NCI-H187 treated with DMSO at 0.1 percent for 48 hours (cell line): ENCODE results near the gene TMEM39A.

Experiments used
- DNase-seq: peaks from one replicate; lab custom pipeline; 2025; lab: John Stamatoyannopoulos, UW

The TMEM39A gene

DNA sequence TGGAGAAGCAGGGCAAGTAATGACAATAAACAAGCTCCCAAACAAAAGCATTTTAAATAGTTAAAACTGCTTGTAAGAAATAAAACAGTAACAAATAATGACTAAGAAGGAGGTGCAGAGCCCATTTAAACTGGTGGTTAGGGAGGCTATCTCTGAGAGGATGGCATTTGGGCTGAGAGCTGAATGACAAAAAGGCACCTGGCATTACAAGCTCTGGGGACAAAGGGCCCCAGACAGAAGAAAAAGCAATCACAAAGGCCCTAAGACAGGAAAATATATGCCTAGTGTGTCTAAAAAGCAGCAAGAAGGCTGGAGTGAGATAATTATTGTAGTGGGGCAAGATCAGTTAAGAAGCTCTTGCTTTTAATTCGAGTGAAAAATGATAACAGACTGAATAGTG, 9.6 kb downstream of the TMEM39A start:
- no peak for DNase-seq

DNA sequence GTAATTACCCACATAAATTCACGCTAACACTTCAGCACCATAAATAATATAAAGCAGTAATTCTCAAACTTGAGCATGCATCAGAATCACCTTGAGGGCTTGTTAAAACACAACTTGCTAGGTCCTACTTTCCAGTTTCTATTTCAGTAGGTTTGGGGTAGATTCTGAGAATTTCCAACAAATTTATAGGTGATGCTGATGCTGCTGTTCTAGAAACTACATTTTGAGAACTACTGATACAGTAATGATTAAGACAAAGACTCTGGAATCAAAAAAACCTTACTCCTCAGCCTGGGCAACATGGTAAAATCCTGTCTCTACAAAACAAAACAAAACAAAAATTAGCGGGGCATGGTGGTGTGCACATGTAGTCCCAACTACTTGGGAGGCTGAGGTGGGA, 18.8 kb downstream of the TMEM39A start:
- DNase-seq = no peak

DNA sequence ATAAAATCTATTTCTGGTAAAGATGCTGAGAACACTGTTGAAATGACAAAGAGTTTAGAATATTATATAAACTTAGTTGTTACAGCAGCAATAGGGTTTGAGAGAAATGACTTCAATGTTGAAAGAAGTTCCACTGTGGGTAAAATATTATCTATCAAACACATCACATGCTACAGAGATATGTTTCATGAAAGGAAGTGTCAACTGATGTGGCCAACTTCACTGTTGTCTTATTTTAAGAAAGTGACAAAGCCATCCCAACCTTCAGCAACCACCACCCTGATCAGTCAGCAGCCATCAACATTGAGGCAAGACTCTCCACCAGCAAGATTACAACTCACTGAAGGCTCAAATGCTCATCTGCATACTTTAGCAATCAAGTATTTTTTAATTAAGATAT, 20.2 kb downstream of the TMEM39A start:
- DNase-seq = no peak

DNA sequence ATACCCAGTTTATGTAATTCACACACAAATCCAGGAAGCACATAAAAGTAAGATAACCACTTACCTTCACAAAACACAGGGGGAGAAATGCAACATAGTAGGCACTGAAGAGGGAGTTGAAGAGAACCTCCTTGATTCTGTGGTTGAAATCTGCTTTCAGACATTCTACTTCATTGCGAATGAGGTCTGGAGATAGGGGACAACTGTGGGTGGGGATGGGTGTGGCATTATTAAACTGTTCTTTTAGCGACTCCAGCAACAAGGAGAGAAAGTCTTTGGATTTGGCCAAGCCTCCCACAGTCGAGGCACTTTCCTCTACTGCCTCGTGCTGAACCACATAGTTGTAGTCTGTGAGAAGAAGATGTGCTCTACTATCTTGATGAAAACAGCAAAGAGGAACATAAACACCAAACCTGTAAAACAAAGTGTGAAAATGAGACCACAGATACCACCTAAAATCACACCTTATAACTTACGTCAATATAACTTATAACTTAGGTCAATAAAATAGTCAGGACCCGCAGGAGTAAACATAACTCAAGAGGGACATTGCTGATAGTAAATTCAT, 25.6 kb downstream of the TMEM39A start:
- DNase-seq = no peak

DNA sequence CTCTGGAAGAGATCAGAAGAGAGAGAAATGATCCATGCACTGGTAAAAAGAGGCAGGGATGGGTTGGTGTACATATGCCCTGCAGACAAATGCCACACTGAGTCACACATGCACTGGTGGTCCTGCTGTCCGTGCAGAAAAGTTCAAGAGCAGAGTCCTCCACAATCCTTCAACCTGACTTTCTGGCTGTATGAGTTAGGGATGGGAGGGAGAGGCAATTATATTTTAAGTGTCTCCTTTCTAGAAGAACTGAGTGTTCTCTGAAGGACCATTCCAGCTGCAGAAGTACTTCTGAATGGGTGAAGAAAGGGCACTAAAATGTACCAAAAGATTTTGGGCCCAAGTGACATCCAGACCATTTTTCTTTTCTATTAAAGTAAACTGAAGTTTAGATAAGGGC, 26.4 kb downstream of the TMEM39A start:
- DNase-seq = no peak

DNA sequence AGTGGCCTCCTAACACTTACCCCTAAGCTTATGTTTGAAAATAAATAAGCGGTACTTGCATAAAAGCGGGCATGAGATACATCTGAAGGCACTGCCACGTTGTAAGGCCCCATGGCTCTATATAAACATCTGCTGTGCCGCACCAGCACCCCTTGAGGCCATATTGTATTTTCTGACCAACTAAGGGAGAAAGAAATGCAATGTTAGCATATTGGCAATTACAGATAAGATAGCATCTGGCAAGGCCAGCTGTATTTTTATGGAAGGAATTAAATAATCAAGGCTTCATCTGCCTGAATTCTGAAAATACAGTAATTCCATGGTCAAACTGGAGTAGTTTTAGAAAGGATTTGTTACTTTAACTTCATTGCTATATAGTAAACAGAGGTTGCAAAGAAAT, 28.7 kb downstream of the TMEM39A start:
- DNase-seq = no peak

DNA sequence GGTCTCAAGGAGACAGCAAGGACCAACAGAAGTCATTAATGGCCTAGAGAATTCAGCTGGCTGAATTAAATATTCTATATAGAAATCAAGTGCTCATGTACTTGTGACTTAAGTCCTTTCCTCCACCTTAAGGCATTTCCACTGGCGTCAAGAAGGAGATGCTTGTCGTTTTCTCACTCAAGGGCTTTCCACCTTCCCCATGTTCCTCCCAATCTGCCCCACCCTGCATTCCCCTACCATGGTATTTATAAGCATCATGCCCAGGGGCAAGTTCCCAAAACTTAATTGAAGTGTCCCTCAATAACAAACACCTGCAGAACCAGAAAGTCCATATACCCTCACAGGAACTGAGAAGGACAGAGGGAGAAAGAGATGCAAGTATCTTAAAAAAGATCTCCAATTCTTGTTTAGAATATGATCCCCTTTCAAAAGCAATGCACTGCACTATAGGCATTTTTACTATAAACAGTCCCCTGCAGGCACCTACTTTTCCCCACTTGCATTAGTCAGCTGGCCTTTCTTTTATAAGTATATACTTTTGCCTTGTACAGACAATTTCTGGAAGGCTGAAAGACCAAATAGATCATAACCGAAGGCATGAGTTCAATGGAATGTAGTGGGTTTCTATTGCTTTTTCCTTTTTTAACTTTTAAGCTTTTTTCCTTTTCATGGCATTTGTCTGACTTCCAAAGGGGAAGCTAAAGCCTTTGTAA, 29.6 kb downstream of the TMEM39A start:
- DNase-seq = no peak

DNA sequence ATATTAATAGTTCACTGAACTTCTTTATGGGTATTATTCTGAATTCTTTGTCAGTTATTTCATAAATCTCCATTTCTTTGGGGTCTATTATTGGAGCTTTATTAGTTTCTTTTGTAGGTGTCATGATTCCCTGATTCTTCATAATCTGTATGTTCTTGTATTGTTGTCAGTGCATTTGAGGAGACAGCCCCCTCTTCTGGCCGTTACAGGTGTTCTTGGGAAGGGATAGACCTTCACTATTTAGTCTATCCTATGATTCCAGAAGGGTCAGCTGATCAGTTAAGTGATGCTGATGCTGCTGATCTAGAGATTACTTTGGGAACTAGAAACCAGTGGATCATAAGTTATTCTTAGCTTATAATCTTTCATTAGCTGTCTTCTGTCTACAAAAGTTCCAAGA, 34.9 kb downstream of the TMEM39A start:
- no peak for DNase-seq

DNA sequence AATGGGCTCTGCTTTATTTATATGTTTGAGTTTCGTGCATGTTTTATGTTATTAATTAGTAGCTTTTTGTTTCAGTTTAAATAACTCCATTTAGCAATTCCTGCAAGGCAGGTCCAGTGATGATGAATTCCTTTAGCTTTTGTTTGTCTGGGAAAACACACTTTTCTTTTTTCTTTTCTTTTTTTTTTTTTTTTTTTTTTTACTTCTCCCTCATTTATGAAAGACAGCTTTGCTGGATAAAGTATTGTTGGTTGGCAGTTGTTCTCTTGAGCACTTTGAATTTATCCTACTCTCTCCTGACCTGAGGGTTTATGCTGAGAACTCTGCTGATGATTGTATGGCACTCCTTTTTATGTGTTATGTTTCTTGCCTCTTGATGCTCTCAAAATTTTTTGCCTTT, 35.7 kb downstream of the TMEM39A start:
- no peak for DNase-seq

DNA sequence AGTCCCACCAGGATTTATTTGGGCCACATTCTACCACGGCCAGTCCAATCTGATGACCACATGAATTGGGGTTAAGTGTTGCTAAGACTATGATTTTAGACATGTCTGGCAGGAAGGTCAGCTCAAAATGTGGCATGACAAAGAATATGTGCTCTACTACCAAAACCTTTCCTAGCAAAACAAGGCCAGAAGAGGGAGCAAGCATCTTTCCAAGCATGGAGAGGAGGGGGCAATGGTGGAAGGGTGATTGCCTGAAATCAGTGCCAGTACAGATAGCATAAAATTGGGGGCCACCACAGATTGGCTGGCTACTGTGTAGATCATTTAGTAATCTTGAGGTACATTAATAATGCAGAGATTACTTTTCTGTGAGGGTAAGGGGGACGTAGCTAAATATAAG, 43.2 kb downstream of the TMEM39A start:
- DNase-seq = no peak

DNA sequence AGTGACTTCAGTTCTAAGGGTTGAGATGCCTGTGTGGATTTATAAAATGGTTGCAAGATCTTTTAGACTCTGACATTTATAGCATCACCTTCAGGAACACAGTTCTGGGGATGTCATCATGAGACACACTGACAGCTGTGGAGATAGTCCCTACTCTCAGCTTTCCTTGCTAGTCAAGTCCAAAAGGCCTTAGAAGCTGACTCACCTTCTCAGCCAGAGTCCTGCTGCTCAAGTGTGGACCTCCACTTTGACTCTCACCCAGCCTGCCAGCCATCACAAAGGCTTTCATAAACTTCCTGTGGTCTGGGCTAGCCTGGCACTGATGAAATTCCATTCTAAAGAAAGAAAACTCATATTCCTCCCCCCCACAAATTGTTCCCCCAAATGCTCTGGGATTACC, 44.8 kb downstream of the TMEM39A start:
- DNase-seq = no peak

DNA sequence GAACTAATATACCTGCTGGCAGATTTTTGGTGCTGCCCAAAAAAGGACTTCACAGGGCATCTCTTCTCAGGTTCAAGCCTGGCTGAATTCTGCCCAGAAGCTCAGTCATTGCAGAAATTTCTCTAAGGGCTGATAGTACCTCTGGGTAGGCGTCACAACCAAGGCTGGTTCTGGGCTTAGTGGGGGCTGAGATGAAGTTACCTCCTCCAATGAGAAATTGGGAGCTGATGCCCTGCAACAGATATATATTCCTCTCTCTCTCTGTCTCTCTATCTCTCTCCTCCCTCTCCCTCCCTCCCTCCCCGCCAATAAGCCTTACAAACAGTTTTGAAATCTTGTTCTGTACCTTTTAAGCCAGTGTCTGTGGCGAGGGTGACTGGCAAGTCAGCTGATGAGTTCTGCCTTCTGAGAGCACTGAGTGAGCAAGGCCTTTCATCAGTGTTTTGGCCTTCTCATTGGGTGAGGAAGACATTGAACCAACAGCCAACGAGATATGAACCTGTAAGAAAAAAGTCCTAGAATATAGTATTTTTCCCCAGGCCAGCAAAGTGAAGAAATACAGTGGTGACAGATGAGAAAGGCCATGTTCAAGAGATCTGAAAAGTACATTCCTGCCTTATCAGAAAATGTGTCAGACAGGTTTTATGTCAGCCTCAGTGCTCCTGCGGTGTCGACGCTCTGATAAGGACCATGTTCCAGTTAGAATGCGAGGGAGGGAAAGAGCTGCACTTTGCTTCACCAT, 45.5 kb downstream of the TMEM39A start:
- DNase-seq = no peak

DNA sequence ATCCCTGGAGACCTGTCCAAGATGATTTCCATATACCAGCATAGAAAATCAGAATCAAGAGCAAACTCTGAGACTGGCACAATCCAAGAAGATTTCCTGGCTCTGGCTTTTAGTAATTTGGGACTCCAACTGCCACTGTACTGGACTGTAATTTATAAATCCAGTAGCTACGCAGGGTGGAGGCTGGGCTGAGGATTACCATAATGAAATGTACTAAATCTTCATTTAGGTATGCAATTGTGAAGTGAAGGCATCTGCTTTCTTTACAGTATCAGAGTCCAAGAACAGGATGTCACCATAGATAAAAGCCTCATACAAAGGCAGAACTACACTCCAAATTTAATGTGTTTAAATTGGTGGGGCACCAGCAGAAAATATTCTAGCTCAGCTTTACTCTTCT, 46.5 kb downstream of the TMEM39A start:
- no peak for DNase-seq

DNA sequence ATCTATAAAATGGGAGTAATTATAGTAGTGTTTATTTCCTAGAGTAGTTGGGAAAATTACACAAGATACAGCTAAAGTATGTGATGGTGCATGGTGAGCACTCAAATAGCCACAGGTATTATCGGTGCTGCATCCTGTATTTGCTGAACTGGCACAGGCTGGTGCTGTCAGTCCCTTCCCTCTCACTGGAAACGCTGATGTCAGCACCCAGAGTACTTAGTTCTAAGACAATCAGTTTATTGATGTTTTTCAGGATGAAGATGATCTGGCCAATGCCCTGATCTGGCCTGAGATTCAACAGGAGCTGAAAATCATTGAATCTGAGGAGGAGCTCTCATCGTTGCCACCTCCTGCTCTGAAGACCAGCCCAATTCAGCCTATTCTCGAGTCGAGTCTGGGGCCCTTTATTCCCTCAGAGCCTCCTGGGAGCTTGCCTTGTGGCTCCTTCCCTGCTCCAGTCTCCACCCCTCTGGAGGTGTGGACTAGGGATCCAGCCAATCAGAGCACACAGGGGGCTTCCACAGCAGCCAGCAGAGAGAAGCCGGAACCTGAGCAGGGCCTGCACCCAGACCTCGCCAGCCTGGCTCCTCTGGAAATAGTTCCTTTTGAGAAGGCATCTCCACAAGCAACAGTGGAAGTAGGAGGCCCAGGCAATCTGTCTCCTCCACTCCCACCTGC, 49.7 kb downstream of the TMEM39A start:
- DNase-seq = no peak

DNA sequence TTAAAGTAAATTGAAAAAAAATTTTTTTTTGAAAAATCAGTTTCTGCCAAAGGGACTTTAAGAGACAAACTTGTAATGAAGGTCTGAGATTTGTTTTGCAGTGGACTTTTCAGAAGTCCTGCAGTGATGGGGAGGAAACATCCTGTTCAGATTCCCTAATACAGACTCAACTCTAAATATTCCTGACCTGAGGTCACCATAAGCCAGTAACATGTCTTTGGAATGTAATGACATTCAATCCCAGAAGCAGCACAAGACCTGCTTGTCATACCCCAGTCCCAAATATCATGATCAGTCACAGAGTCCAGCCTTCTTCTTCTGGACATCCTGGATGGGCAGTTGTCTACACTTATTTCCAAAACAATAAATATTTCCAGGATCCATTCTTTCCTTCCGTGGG, 53.6 kb downstream of the TMEM39A start:
- no peak for DNase-seq

DNA sequence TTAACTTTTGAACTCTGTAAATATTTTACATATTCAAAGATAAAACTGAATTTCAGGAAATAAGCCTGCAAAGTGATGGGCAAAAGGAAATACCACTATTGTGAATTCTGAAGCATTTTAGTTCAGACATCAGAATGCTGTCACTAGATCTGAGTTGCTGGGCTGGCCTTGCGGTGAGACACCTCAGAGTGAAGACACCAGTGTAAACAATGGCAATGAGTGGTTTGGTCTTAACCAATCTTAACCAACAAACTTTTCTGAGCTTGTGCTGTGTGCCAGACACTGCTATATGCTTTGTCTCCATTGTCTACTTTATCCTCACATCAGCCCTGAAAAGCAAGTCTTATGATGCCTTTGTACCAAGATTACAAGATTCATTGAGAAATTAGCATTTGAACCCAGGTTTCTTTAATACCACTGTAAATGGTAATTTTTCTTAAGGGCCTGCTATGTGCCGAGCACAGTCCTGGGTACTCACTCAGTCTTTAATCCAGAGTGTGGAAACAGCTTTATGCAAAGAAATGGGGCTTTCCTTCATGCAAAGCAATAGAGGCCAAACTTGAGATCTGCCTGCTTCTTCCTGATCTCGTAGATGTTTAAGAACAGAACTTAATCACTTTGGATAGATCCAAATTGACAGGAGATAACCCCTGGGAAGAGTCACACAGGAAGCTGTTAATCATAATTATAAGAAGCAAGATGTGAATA, 55.0 kb downstream of the TMEM39A start:
- DNase-seq = no peak

DNA sequence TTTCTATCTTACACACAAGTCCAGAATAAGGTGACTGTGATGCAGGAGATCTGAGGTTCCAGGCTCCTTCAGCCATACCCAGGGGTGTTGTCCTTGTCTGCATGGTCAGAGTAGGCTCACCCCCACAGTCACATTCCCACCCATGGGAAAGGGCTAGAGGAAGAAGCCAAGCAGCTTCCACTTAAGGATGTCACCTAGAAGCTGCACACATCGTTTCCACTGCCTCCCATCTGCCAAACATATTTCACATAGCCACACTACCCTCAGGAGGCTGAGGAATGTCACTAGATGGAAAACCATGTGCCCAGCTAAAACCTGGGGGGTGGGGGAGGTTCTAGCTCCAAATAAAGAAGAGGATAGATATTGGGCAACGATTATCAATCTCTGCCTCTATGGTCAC, 58.1 kb downstream of the TMEM39A start:
- DNase-seq = no peak

DNA sequence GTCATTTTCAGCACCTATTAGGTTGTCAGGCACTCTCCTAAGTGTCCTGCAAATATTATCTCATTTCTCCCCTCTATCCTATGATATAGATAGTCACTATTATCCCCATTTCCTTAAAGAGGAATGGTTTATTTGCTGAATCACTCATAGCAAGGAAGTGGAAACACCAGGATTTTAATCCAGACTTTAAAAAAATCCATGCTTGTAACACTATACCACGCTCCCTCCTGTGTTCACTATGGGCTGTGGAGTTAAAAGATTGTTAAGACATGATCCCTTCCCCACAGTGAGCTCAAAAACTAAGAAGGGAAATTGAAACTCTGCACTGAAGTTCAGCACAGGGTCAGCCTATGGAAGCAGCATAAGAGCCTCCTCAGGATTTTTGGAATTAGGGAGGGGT, 60.2 kb downstream of the TMEM39A start:
- no peak for DNase-seq

DNA sequence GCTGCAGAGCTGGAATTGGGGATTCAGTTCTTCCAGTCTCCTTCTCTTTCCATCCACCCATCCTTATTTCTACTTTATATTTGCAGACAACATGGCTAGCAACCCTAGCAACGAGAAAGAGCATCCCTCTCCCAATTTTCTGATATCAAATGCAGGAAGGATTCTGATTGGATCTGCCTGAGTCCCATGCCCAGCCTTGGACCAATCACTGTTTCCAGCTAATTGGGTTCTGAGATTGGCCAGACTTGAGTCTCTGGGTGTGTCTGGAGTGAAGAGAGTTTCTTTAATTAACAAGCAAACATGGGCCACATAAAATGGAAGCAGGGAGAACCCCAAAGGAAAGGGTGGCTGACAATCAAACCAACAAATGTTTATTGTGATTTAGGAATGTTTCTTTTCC, 60.6 kb downstream of the TMEM39A start:
- DNase-seq = no peak

DNA sequence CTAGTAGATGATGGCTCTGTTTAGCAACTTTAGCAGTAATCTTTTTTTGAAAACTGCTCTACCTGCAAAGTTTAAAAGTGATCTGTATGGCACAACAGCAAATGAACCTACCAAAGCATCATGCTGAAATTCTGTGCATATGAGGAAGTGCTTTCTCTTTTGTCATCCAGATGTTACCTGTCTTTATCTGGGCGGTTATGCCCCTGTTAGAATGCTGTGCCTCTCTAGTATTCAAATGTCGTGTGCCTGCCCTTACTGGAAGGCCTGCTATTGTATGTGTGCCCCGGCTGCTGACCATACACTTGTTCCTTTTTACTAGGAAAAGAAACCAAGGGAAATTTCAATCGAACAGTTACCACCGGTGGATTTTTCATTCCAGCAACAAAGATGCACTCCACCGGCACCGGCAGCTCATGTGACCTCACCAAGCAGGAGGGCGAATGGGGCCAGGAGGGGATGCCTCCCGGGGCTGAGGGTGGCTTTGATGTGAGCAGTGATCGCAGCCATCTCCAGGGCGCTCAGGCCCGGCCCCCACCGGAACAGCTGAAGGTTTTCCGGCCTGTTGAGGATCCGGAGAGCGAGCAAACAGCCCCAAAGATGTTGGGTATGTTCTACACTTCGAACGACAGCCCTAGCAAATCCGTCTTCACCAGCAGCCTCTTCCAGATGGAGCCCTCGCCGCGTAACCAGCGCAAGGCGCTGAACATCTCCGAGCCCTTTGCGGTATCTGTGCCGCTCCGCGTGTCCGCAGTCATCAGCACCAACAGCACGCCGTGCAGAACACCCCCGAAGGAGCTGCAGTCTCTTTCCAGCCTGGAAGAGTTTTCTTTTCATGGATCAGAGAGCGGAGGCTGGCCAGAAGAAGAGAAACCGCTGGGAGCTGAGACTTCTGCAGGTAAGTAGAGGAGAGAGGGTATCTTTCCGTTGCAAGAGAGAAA, 61.6 kb downstream of the TMEM39A start:
- no peak for DNase-seq

DNA sequence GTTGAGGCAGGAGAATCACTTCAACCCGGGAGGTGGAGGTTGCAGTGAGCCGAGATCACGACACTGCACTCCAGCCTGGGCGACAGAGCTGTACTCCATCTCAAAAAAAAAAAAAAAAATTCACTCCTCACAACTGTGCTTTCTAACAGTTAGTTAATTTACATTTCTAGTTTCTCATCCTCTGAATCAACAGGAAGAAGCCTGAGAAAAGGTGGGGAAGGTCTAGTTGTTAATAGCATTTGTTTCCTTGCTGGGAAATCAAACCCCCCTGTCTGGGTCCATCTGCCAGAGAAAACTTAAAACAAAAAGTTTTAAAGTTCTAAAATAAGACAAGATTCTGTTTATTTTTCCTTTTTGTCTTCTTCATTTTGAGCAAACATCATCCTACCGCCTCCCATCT, 62.3 kb downstream of the TMEM39A start:
- no peak for DNase-seq
